ENCODE measurements around the gene CAMK2G. TPM values are rescaled to one million over a fixed set of nuclear protein-coding genes. Genes with fewer than 3 reads are reported as not detected.
A peak's percentile ranks its signal among the peaks of the same experiment; 100 is the strongest.

CAMK2G gene
- polyA plus RNA-seq, 1 of the 3 experiments (the other 2 are of a cell fraction) = 41.4 TPM

DNA sequence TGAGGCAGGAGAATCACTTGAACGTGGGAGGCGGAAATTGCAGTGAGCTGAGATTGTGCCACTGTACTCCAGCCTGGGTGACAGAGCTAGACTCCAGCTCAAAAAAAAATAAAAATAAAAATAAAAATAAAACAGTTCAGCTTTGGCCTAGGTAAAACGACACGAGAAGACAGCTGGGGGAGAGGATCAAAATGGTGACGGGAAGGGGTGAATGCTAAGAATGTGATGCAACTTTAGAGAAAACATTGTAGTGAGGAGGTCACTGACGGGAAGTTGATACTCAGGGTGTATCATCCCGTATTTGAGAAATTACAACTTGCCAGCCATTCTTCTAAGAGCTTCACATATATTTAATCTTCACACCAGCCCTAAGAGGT, 64.0 kb downstream of the CAMK2G start:
- Histone ChIP-seq H3K4me1 (ENCODE audit: control insufficient read depth in 1 of 2, insufficient read depth in 2 of 2, low read depth in 1 of 2, low read length in 1 of 2) (peaks cover 0 to 4% of the 10 kb centered on the region in 2 experiments; a peak in 2 of 4 replicates), H3K4me2 (peak overlapping the region; percentile 87), H4K20me1 (ENCODE audit: insufficient read depth) (no peaks in the 10 kb centered on the region), H3K36me3 (replicated peaks in 1 of 2; ENCODE audit: control insufficient read depth in 1 of 2, insufficient read depth in 2 of 2, low read length in 1 of 2) (peaks cover 22 to 53% of the 10 kb centered on the region in 2 experiments), H3K9ac (peak overlapping the region; percentile 83; the same call in 1 of the 2 replicates), H2AFZ (ENCODE audit: low read depth) (no peak overlapping the region), H3F3A (replicated peaks; ENCODE audit: insufficient read depth) (peaks cover 13% of the 10 kb centered on the region), H3K9me2 (no peaks in the 10 kb centered on the region), H3K27ac (ENCODE audit: low read depth in 2 of 2, low read length in 1 of 2) (peak overlapping the region in 1 of 2 experiments; percentile 63; a peak in 1 of 4 replicates), H3K79me2 (ENCODE audit: insufficient read depth) (peaks cover 22% of the 10 kb centered on the region; the same call in 1 of the 2 replicates), H3K4me3 (ENCODE audit: low read depth in 2 of 2, low read length in 1 of 2) (peak overlapping the region; percentile 81 to 86), H3K27me3 (ENCODE audit: insufficient read depth) (no peaks in the 10 kb centered on the region), H3K9me3 (no peaks in the 10 kb centered on the region)
- no peak for DNase-seq
- WGBS (ENCODE audit: low lambda C conversion rate) = 87% methylated on average over 7 of the region's 7 CpGs
- TF ChIP-seq GABPA (IDR thresholded peaks at IDR 0.05; ENCODE audit: low read depth) (no peak), SIN3A (IDR thresholded peaks at IDR 0.05; ENCODE audit: borderline replicate concordance, low read depth, low read length) (no peak), RXRA (IDR thresholded peaks at IDR 0.05; ENCODE audit: borderline replicate concordance, low read depth) (no peak), USF2 (IDR thresholded peaks at IDR 0.05; ENCODE audit: borderline replicate concordance, low read depth, low read length) (no peak)
- ChIA-PET CTCF (interaction anchor here (0.6 to 1.4 kb wide), 5 partner anchors 16 to 1715 kb away, joined by 3 to 4 read pairs (median 3); partner anchors contain the start of gene ZSWIM8), POLR2A (interaction anchor here (1.0 to 1.6 kb wide), 5 partner anchors 8 to 37 kb away, joined by 3 to 5 read pairs (median 4); no protein-coding TSS in a partner anchor)

DNA sequence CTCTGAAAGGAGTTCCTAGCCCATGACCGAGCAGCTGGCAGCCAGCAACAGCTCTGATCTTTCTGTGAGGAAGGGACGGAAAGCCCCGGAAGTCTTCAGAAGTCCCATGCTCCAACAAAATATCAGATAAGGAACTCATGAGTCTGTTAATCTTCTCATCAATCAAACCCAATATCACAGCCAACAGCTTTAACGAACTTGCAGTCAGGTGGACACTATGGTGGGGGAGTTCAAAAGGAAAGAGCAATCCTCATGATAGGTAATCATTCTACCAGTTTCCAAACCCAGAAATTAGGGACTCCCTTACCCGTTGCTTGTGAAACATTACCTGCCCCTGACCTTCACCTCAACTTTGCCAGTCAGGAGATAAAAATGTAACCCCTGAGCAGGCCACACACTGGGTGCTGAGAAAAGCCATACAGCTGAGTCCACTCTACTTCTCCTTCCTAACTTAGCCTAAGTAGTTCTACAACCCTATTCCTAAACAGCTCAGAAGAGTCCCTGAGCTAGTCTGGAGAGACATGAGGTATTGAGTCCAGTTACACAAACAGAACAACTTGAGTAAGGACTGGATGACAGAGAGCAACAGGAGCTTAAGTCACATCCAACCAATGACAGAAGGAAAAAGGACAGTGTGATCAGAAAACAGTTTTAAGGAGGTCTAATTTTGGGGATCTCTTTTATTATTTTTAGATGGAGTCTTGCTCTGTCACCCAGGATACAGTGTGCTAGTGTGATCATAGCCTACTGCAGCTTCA, 65.1 kb downstream of the CAMK2G start:
- H3K9me2 ChIP-seq = no peaks in the 10 kb centered on the region
- H3K36me3 ChIP-seq (replicated peaks in 1 of 2; ENCODE audit: control insufficient read depth in 1 of 2, insufficient read depth in 2 of 2, low read length in 1 of 2) = peaks cover 27 to 46% of the 10 kb centered on the region in 2 experiments
- no peaks in the 10 kb centered on the region for H3K9me3 ChIP-seq
- no peak overlapping the region for H3K9ac ChIP-seq
- no peak overlapping the region for H3K27ac ChIP-seq (ENCODE audit: low read depth in 2 of 2, low read length in 1 of 2)
- no peak overlapping the region for H3K4me2 ChIP-seq
- no peak for DNase-seq
- ChIA-PET POLR2A (interaction anchor here (1.6 kb wide), 1 partner anchor 23 kb away, joined by 4 read pairs; no protein-coding TSS in a partner anchor), CTCF (interaction anchor here (0.6 to 1.4 kb wide), 3 partner anchors 41 to 259 kb away, joined by 3 to 5 read pairs (median 3); no protein-coding TSS in a partner anchor)
- WGBS (ENCODE audit: low lambda C conversion rate) = 86% methylated on average over 5 of the region's 5 CpGs
- peaks cover 14% of the 10 kb centered on the region for H3F3A ChIP-seq (replicated peaks; ENCODE audit: insufficient read depth)
- no peak overlapping the region for H2AFZ ChIP-seq (ENCODE audit: low read depth)
- no peaks in the 10 kb centered on the region for H4K20me1 ChIP-seq (ENCODE audit: insufficient read depth)
- no peak overlapping the region for H3K4me3 ChIP-seq (ENCODE audit: low read depth in 2 of 2, low read length in 1 of 2)
- H3K79me2 ChIP-seq (ENCODE audit: insufficient read depth) = peaks cover 22% of the 10 kb centered on the region; the same call in 1 of the 2 replicates
- no peak for TF ChIP-seq USF2 (IDR thresholded peaks at IDR 0.05; ENCODE audit: borderline replicate concordance, low read depth, low read length)
- TF ChIP-seq, protein P1, sequence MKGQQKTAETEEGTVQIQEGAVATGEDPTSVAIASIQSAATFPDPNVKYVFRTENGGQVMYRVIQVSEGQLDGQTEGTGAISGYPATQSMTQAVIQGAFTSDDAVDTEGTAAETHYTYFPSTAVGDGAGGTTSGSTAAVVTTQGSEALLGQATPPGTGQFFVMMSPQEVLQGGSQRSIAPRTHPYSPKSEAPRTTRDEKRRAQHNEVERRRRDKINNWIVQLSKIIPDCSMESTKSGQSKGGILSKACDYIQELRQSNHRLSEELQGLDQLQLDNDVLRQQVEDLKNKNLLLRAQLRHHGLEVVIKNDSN (IDR thresholded peaks at IDR 0.05; ENCODE audit: borderline replicate concordance, low read depth) = no peak
- no peak for TF ChIP-seq YY1 (IDR thresholded peaks at IDR 0.05; ENCODE audit: low read depth)
- no peak for TF ChIP-seq PBX3 (IDR thresholded peaks at IDR 0.05)
- TF ChIP-seq REST (IDR thresholded peaks at IDR 0.05; ENCODE audit: low read depth, low read length) = no peak
- TF ChIP-seq JUND (IDR thresholded peaks at IDR 0.05) = no peak
- no peaks in the 10 kb centered on the region for H3K27me3 ChIP-seq (ENCODE audit: insufficient read depth)
- peaks cover 0 to 4% of the 10 kb centered on the region in 2 experiments; a peak in 2 of 4 replicates for H3K4me1 ChIP-seq (ENCODE audit: control insufficient read depth in 1 of 2, insufficient read depth in 2 of 2, low read depth in 1 of 2, low read length in 1 of 2)
